ENCODE results near the gene ANKS1B.

DNA sequence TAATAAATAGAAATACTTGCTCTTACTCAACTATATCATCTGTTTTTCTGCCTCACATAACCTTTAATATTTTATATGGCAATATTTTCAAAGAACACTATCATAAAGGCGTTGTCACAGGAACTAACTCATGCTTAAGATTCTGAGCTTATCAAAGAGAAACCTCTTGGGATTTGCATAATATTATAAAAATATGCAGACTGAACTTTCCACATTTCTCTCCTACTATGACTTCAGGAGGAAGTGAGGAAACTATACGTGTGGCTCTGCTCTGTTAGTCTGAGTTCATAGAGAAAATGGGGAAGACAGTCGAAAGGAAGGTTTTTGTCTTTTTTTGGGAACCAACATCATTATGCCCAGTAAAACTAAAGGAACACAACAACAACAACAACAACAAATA is 212.5 kb downstream of the ANKS1B start:
- TF ChIP-seq, protein P1, sequence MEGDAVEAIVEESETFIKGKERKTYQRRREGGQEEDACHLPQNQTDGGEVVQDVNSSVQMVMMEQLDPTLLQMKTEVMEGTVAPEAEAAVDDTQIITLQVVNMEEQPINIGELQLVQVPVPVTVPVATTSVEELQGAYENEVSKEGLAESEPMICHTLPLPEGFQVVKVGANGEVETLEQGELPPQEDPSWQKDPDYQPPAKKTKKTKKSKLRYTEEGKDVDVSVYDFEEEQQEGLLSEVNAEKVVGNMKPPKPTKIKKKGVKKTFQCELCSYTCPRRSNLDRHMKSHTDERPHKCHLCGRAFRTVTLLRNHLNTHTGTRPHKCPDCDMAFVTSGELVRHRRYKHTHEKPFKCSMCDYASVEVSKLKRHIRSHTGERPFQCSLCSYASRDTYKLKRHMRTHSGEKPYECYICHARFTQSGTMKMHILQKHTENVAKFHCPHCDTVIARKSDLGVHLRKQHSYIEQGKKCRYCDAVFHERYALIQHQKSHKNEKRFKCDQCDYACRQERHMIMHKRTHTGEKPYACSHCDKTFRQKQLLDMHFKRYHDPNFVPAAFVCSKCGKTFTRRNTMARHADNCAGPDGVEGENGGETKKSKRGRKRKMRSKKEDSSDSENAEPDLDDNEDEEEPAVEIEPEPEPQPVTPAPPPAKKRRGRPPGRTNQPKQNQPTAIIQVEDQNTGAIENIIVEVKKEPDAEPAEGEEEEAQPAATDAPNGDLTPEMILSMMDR (IDR thresholded peaks at IDR 0.05), result no peak
- no peak for TF ChIP-seq POLR2A (IDR thresholded peaks at IDR 0.05)
